Stomach (tissue), 9 donors: Measurements from ENCODE around the gene ZMAT5. TPM values are rescaled to one million over a fixed set of nuclear protein-coding genes. Genes with fewer than 3 reads are reported as not detected.

Experiments used
- DNase-seq, 2 donors: peaks; one replicate each; pipeline versions ENCODE4 v3.0.0 to v3.0.0-alpha.2; 2013 to 2019
- H3K27ac ChIP-seq, 5 donors: fragments of 200-600 bp in 4 of 5; sonication (generic) in 4 of 5; one replicate each; pipeline ENCODE4 v1.5.1; 2013 to 2019; ENCODE audit warnings: mild to moderate bottlenecking in 1 of 5, moderate library complexity in 1 of 5
- H3K27me3 ChIP-seq, 3 donors: fragments of 200-600 bp; sonication (generic); one replicate each; pipeline ENCODE4 v1.5.1; 2017 to 2019; ENCODE audit warnings: mixed run types in 1 of 3
- H3K36me3 ChIP-seq, 4 donors: fragments of 200-600 bp; sonication (generic); 1 replicate in 3 of 4; 2 replicates in 1 of 4; pipeline ENCODE4 v1.5.1; 2016 to 2019
- H3K4me1 ChIP-seq, 4 donors: fragments of 200-600 bp; sonication (generic); one replicate each; pipeline ENCODE4 v1.5.1; 2016 to 2019
- H3K4me3 ChIP-seq, 4 donors: fragments of 200-600 bp; sonication (generic) in 3 of 4; one replicate each; pipeline ENCODE4 v1.5.1; 2016 to 2019; ENCODE audit warnings: mild to moderate bottlenecking in 1 of 4
- H3K9me3 ChIP-seq, 4 donors: fragments of 200-600 bp; sonication (generic); one replicate each; pipeline ENCODE4 v1.5.1; 2016 to 2019
- CTCF ChIP-seq, 7 experiments: fragments of 450-650 bp in 4 of 7; fragments of 200-600 bp in 3 of 7; sonication (generic) in 3 of 7; IDR thresholded peaks; one replicate each; pipeline ENCODE4 v1.5.1; 2016 to 2019; ENCODE audit warnings: antibody characterized with exemption in 7 of 7, control low read depth in 2 of 7, mild to moderate bottlenecking in 1 of 7
- EP300 ChIP-seq: sonication (generic); formaldehyde crosslinking; IDR thresholded peaks from one replicate; pipeline ENCODE4 v1.6.1; 2017; ENCODE audit warnings: antibody characterized with exemption
- POLR2A ChIP-seq, 4 donors: fragments of 450-650 bp; IDR thresholded peaks; one replicate each; pipeline ENCODE4 v1.6.1; 2016; ENCODE audit warnings: antibody characterized with exemption in 4 of 4, control low read depth in 2 of 4, mild to moderate bottlenecking in 1 of 4, moderate library complexity in 1 of 4
- POLR2AphosphoS5 ChIP-seq, 3 donors: sonication (generic); formaldehyde crosslinking; IDR thresholded peaks; one replicate each; pipeline ENCODE4 v1.6.1; 2016; ENCODE audit warnings: antibody characterized with exemption in 3 of 3
- WGBS, 5 donors: extraction: QIAGEN DNeasy Blood & Tissue Kit in 3 of 5; methylation state at CpG; one replicate each; pipeline versions ENCODE4 v1.1.5 to v1.1.7; 2013 to 2018; 5-methylcytosine and 5-hydroxymethylcytosine counted together
- intact Hi-C: fragments of 100-400 bp; cut with DNase I; formaldehyde crosslinking; loops from one replicate; pipeline ENCODE4 v1.15.1; 2023; ENCODE audit warnings: low total_unique reads
- polyA plus RNA-seq, 3 donors: library from polyadenylated mRNA; stranded (reverse); fragments of 200-250 nt; gene quantifications; one replicate each; pipeline ENCODE4 v1.2.3, GENCODE V29; 2013
- total RNA-seq, 5 donors: library from RNA; depleted of rRNA; stranded (reverse); fragments of >200 nt; gene quantifications; one replicate each; pipeline versions ENCODE4 v1.1.0 to v1.2.3, GENCODE V29; 2014 to 2016
- donor health status: healthy with polysubstance abuse.
- donor health status: Bipolar disorder and iron deficiency.
- donor health status: healthy.

Gene ZMAT5
- total and polyA plus RNA-seq, 8 donors = 0.58 to 37.9 (median 14.8) TPM

GRCh38 chr22:29695129-29695926 is 71.5 kb downstream of the ZMAT5 start:
- TF ChIP-seq POLR2AphosphoS5 (IDR thresholded peaks at IDR 0.05) (no peak), POLR2A (IDR thresholded peaks at IDR 0.05) (no peak), CTCF (IDR thresholded peaks at IDR 0.05) (no peak), EP300 (no peak)
- Histone ChIP-seq H3K27me3 (peaks cover 0 to 2% (median 0%) of the 10 kb centered on the region in 3 donors), H3K36me3 (peaks cover 22 to 73% (median 73%) of the 10 kb centered on the region in 4 donors), H3K9me3 (no peaks in the 10 kb centered on the region), H3K4me1 (peaks cover 0 to under 1% (median 0%) of the 10 kb centered on the region in 4 donors), H3K27ac (no peak overlapping the region), H3K4me3 (no peak overlapping the region)
- 90 to 95% (median 94%) methylated on average over 30 to 33 of the region's 33 CpGs for WGBS, 5 donors
- intact Hi-C loops = no loop called here
- DNase-seq = no peak

- WGBS, 5 donors = 55 to 73% (median 64%) methylated on average over 9 of the region's 9 CpGs
- no peak overlapping the region for H3K27ac ChIP-seq
- no peak for TF ChIP-seq POLR2A (IDR thresholded peaks at IDR 0.05)
- no peak for TF ChIP-seq POLR2AphosphoS5 (IDR thresholded peaks at IDR 0.05)
- TF ChIP-seq CTCF (IDR thresholded peaks at IDR 0.05) = no peak
- no peak for TF ChIP-seq EP300
- DNase-seq = no peak
- intact Hi-C loops = no loop called here
- peaks cover 0 to 9% (median 0%) of the 10 kb centered on the region in 4 donors for H3K4me1 ChIP-seq
- peaks cover 22 to 73% (median 73%) of the 10 kb centered on the region in 4 donors for H3K36me3 ChIP-seq
- H3K9me3 ChIP-seq = no peaks in the 10 kb centered on the region
- H3K4me3 ChIP-seq = no peak overlapping the region
- H3K27me3 ChIP-seq = no peaks in the 10 kb centered on the region
Measured at GRCh38 chr22:29693671-29694070, 73.1 kb downstream of the ZMAT5 start.

- Histone ChIP-seq H3K36me3 (peaks cover 22 to 78% (median 76%) of the 10 kb centered on the region in 4 donors), H3K27me3 (no peaks in the 10 kb centered on the region), H3K9me3 (no peaks in the 10 kb centered on the region), H3K4me3 (no peak overlapping the region), H3K4me1 (peaks cover 0 to 9% (median 0%) of the 10 kb centered on the region in 4 donors), H3K27ac (no peak overlapping the region)
- intact Hi-C loops = no loop called here
- no peak for DNase-seq
- TF ChIP-seq EP300 (no peak), CTCF (IDR thresholded peaks at IDR 0.05) (no peak), POLR2A (IDR thresholded peaks at IDR 0.05) (no peak), POLR2AphosphoS5 (IDR thresholded peaks at IDR 0.05) (no peak)
- 75 to 86% (median 81%) methylated on average over 8 of the region's 8 CpGs for WGBS, 5 donors
Measured at GRCh38 chr22:29693161-29693560, 73.6 kb downstream of the ZMAT5 start.

- no peak overlapping the region for H3K27ac ChIP-seq
- DNase-seq = no peak
- H3K27me3 ChIP-seq = no peaks in the 10 kb centered on the region
- peaks cover 22 to 78% (median 76%) of the 10 kb centered on the region in 4 donors for H3K36me3 ChIP-seq
- peaks cover 0 to 9% (median 0%) of the 10 kb centered on the region in 4 donors for H3K4me1 ChIP-seq
- no peaks in the 10 kb centered on the region for H3K9me3 ChIP-seq
- intact Hi-C loops = no loop called here
- no peak for TF ChIP-seq POLR2A (IDR thresholded peaks at IDR 0.05)
- no peak for TF ChIP-seq POLR2AphosphoS5 (IDR thresholded peaks at IDR 0.05)
- no peak for TF ChIP-seq EP300
- TF ChIP-seq CTCF (IDR thresholded peaks at IDR 0.05) = no peak
- WGBS, 5 donors = 66 to 82% (median 70%) methylated on average over 2 to 4 of the region's 4 CpGs
- H3K4me3 ChIP-seq = no peak overlapping the region
Measured at GRCh38 chr22:29692327-29692640, 74.5 kb downstream of the ZMAT5 start.
